ENCODE data around the gene KDM4C.
"Not testable (repeated sequence)": the region's sequence is repeated elsewhere in the genome, so short reads cannot be mapped to it uniquely, and the experiment has no call there.

The KDM4C gene

GRCh38 chr9:6987381-6987780 is 229.6 kb downstream of the KDM4C start:
- no peak for DNase-seq

- DNase-seq, result no peak
Measured at GRCh38 chr9:6991418-6991817, 233.6 kb downstream of the KDM4C start.

- DNase-seq, result no peak
Measured at GRCh38 chr9:6996061-6996854, 238.5 kb downstream of the KDM4C start.

DNA sequence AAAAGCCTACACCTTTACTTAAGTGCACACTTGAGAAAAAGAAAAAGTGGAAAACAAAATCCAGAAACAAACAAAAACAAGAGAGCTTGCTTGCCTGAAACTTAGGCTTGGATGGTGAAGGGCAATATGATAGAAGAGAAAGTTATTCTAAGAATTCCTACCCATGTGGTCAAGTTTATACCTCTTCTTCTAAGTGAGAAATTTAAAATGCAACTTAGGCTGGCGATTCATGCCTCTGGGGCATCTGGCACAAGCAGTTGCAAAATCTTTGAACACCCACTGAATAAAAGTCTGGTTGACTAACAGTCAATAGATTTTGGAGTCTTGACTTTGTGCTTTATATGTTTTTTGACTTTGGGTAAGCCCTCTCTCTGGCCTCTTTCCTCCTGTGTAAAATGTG is 239.6 kb downstream of the KDM4C start:
- DNase-seq, result no peak

DNA sequence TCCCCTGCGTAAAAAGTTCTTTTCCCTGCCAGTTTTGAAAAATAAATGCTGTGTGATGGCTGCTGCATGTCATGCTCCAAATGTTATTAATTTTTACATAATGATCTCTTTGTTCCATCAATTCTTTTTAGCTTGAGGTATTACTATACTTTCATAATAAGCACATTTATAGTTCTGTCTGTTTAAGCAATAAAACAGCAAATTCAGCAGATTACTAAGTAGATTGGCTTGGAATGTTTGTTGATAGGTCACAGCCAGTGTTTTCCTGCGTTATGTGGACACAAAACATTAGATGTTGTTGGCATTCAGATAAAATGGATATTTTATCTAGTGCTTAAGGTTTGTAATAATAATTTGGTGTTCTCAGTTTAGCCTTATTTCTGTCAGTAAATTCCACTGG is 242.0 kb downstream of the KDM4C start:
- DNase-seq, result no peak

DNA sequence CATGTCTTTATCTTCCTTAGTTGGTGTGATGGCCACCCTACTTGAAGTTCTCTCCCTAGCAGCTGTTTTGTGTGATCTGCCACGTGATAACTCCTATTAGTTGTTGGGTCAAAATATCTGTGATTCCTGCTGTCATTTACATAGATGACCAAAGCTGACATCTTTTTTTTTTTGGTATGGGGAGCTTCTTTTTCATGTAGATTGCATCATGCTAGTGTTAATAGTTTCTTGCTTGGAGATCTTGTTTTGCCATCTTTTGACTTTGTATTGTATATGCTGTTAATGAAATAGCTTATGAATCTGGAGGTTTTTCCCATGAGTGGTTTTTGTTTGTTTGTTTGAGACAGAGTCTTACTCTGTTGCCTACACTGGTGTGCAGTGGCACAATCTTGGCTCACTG is 243.8 kb downstream of the KDM4C start:
- DNase-seq, result no peak

GRCh38 chr9:7003861-7004260 is 246.1 kb downstream of the KDM4C start:
- DNase-seq, result no peak

DNA sequence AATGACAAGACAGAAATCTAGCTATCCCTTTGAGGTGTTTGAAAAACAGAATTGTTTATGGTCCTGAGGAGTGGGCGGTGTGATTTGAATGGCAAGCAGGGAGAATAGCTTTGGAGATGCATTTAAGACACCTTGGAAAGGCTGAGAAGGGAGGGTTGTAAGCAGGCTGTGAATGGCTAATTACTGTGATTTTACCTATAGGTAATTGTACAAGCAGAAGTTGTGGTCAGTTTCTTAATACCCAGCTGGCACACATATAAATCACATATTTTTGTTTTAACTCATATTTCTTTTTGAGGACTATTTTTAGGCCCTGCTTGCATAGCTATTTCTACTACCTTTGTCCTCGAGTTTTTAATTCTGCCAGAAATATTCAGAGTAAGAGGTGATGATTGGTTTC is 248.6 kb downstream of the KDM4C start:
- DNase-seq, result no peak

DNA sequence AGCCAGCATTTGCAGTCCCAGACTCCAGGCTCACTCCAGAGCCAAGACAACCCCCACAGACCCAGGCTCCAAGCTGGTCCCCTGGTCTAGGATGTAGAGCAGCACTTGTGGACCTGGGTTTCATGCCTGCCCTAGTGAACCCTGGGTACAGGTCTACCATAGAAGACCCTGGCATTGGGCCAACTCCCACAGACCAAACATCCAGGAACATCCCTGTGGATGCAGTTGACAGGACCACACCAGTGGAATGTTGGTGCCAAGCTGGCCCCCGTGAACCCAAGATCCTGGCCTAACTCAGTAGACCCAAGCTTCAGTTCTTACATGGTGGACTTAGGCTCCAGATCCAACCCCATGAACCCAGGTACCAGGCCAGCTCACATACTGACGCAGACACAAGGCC is 250.6 kb downstream of the KDM4C start:
- no peak for DNase-seq

DNA sequence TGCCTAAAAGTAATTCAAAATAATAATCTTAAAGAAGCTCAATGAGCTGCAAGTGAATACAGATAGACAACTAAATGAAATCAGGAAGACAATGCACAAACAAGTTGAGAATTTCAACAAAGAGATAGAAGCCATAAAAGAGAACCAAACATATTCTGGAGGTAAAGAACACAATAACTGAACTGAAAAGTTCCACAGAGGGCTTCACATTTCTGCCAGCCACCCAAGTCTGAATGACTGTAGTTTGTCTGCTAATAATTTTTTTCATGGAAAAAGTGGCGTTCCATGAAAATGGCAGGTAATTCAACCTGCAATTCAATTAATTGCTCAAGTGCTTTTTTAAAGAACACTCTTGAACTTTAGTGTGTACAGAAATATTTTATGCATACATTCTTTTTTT is 251.3 kb downstream of the KDM4C start:
- no peak for DNase-seq

GRCh38 chr9:7011395-7012067 is 253.8 kb downstream of the KDM4C start:
- peak; percentile 73 for DNase-seq

- DNase-seq, result no peak
Measured at GRCh38 chr9:7027996-7028395, 270.2 kb downstream of the KDM4C start.

DNA sequence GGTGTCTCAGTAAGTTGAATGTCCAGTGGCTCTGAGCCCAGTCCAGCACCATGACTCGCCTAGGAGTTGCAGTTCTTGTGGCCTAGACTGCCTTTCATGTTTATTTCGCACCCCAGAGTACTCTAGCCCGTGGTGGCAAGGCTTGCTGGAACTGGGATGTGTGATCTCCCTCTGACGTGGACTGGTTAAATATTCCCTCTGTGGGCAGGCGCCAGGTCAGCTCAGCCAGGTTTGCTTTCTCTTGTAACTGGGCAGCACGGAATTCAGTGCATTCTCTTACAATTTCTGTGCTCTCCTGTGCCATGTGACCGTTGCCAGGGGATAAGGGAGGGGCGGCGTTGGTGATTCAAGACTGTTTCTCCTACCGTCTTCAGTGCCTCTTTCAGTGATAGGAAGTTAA is 270.8 kb downstream of the KDM4C start:
- no peak for DNase-seq

DNA sequence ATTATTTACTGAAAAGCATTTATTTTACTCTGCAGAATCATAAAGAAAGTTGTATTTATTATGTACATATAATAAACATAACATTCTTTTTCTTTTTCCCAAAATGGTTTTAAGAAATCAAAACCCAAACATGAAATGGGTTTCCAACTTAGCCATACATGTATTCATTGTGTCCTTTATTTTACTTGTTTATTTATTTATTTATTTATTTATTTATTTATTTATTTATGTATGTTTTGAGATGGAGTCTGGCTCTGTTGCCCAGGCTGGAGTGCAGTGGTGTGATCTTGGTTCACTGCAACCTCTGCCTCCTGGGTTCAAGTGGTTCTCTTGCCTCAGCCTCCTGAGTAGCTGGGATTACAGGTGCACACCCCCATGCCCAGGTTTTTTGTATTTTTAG is 273.2 kb downstream of the KDM4C start:
- DNase-seq, result not testable (repeated sequence)

DNA sequence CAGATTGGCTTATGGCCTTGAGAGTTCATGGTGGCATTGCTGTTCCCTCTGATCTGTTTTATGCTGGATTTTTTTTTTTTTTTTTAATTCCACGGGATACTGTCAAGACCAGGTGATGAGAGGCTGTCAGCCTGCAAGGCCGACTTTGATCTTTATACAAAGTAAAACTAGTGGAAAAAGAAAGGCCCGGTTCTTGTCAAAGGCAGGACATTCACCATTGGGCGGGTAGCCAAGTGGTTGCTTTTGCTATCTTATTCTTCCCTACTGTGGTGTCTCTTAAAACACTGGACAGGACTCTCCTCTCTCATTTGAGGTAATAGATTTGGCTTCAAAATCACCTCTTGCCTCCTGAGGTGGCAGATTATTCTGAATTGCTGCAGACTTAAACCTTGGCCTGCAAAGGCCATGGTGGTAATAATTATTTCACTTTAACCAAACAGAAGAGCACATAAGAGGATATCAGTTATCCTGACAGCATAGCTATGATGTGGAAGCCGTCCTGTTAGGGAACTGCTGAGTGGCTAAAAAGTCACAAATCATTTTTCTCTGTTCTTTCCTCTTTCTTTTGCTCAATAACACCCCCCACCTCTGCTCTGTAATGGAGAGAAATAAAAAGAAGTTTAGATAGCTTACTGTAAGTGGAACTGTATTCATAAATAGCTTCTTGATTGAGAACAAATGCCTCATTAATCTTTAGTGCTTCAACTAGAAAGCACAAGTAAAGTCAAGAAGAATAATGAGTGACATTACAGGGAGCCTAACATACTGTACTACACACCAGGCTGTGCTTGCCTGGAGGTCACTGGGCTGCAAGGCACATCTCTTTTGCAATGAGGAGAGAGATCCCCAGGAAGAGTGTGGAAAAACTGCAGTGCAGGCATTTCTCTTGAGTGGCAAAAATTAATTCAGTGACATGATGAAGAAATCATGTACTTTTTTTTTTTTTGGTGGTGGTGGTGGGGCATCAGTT is 275.6 kb downstream of the KDM4C start:
- peak; percentile 29 for DNase-seq

DNA sequence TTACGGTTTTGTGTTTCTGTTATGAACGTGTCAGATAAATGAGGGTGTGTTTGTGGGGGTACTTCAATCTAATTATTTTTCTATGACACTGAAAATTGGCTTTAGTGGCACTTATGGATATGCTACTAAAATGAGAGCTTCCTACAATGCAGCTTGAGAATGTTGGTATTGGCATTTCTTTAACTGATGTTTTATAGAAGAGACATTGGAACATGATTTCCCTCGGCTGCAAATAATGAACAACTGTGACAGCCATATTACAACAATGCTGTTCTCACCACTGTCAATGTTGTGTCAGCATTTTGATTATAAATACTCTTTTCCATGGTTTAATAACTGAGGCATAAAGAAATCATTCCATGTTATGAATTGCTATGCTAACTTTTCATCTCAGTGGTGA is 279.4 kb downstream of the KDM4C start:
- DNase-seq, result no peak

GRCh38 chr9:7042124-7042523 is 284.4 kb downstream of the KDM4C start:
- DNase-seq, result no peak

DNA sequence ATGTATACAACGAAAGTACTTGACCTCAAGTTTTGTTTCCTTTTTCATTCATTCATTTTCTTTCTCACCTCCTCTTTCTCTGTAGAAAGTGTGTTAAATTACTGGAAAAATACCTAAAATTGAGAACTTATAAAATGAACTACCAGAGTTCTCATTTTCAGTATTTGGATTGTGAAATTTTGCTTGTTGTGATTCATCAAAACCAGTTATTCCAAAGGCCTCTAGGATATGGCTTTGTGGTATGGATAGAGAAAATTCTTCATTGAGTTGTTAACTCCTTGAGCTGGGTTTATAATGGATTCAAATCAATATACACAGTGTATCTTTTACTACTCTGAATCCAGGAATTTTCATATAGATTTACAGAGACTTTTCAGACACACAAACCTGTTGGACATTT is 287.6 kb downstream of the KDM4C start:
- no peak for DNase-seq

- no peak for DNase-seq
Measured at GRCh38 chr9:7051711-7052110, 293.9 kb downstream of the KDM4C start.

GRCh38 chr9:7053903-7054302 is 296.1 kb downstream of the KDM4C start:
- no peak for DNase-seq

- DNase-seq, result peak; percentile 45
Measured at GRCh38 chr9:7055171-7055903, 297.6 kb downstream of the KDM4C start.

- no peak for DNase-seq
Measured at GRCh38 chr9:7056254-7056653, 298.5 kb downstream of the KDM4C start.

- no peak for DNase-seq
Measured at GRCh38 chr9:7058473-7058872, 300.7 kb downstream of the KDM4C start.
